HepG2 (cell line): ENCODE measurements around the gene HSDL2. TPM values are rescaled to one million over a fixed set of nuclear protein-coding genes. Genes with fewer than 3 reads are reported as not detected.

Source experiments
- ARNTL ChIP-seq: sonication (generic); formaldehyde crosslinking; IDR thresholded peaks from 2 replicates; pipeline ENCODE4 v1.4.0; 2020; ENCODE audit warnings: mild to moderate bottlenecking, missing genetic modification reagents
- BRD4 ChIP-seq: sonication (generic); formaldehyde crosslinking; IDR thresholded peaks from 2 replicates; pipeline ENCODE4 v1.4.0; 2020; ENCODE audit warnings: missing genetic modification reagents
- CENPX ChIP-seq: sonication (generic); formaldehyde crosslinking; IDR thresholded peaks from 2 replicates; pipeline ENCODE4 v1.9.0; 2021; ENCODE audit warnings: mild to moderate bottlenecking, missing genetic modification reagents, moderate library complexity
- CREB1 ChIP-seq, 2 experiments: fragments of 450-650 bp in 1 of 2; IDR thresholded peaks; 2 replicates each; pipeline ENCODE4 v1.6.1; 2016 to 2017; ENCODE audit warnings: control low read depth in 1 of 2, mild to moderate bottlenecking in 1 of 2, missing compliant biosample characterization in 1 of 2, missing genetic modification characterization in 1 of 2
- DPF2 ChIP-seq: sonication (generic); formaldehyde crosslinking; IDR thresholded peaks from 2 replicates; pipeline ENCODE4 v1.4.0; 2020; ENCODE audit warnings: mild to moderate bottlenecking, low read depth, missing genetic modification reagents, borderline replicate concordance
- GLI4 ChIP-seq: sonication (generic); formaldehyde crosslinking; IDR thresholded peaks from 2 replicates; pipeline ENCODE4 v1.5.1; 2020; ENCODE audit warnings: missing genetic modification reagents, mild to moderate bottlenecking, moderate library complexity, borderline replicate concordance
- HES4 ChIP-seq: sonication (generic); formaldehyde crosslinking; IDR thresholded peaks from 2 replicates; pipeline ENCODE4 v1.9.0; 2021; ENCODE audit warnings: mild to moderate bottlenecking, missing genetic modification reagents, borderline replicate concordance
- KDM4B ChIP-seq: sonication (generic); formaldehyde crosslinking; IDR thresholded peaks from 2 replicates; pipeline ENCODE4 v1.4.0; 2020; ENCODE audit warnings: missing genetic modification reagents
- NONO ChIP-seq, 2 experiments: fragments of 450-650 bp in 1 of 2; sonication (generic) in 1 of 2; formaldehyde crosslinking in 1 of 2; IDR thresholded peaks in 1 of 2; conservative IDR thresholded peaks in 1 of 2; 2 replicates each; pipeline versions ENCODE4 v1.6.1 to v1.8.0; 2017 to 2022; ENCODE audit warnings: mild to moderate bottlenecking in 1 of 2, missing genetic modification reagents in 1 of 2, moderate library complexity in 1 of 2
- PITX1 ChIP-seq: sonication (generic); formaldehyde crosslinking; IDR thresholded peaks from 2 replicates; pipeline ENCODE4 v1.5.1; 2020; ENCODE audit warnings: mild to moderate bottlenecking, missing genetic modification reagents
- POGZ ChIP-seq: sonication (generic); formaldehyde crosslinking; IDR thresholded peaks from 2 replicates; pipeline ENCODE4 v1.4.0; 2020; ENCODE audit warnings: mild to moderate bottlenecking, missing genetic modification reagents
- REST ChIP-seq, 2 experiments: IDR thresholded peaks; 2 replicates each; pipeline ENCODE4 v1.6.1; 2011 to 2012; ENCODE audit warnings: low read length in 2 of 2, borderline replicate concordance in 1 of 2, low read depth in 1 of 2, mild to moderate bottlenecking in 1 of 2, moderate library complexity in 1 of 2
- RXRB ChIP-seq: IDR thresholded peaks from 2 replicates; pipeline ENCODE4 v1.6.1; 2016; ENCODE audit warnings: borderline replicate concordance, missing genetic modification reagents, missing compliant biosample characterization
- SMYD3 ChIP-seq: sonication (generic); formaldehyde crosslinking; IDR thresholded peaks from 2 replicates; pipeline ENCODE4 v1.8.1; 2023; ENCODE audit warnings: mild to moderate bottlenecking, missing genetic modification reagents
- TFDP1 ChIP-seq: IDR thresholded peaks from 2 replicates; pipeline ENCODE4 v1.6.1; 2016; ENCODE audit warnings: missing compliant biosample characterization, missing genetic modification reagents, borderline replicate concordance
- ZBTB26 ChIP-seq: IDR thresholded peaks from 2 replicates; pipeline ENCODE4 v1.6.1; 2016; ENCODE audit warnings: missing compliant biosample characterization, missing genetic modification reagents, borderline replicate concordance
- ZC3H4 ChIP-seq: sonication (generic); formaldehyde crosslinking; IDR thresholded peaks from 2 replicates; pipeline ENCODE4 v1.4.0; 2020; ENCODE audit warnings: missing genetic modification reagents, borderline replicate concordance
- ZKSCAN8 ChIP-seq: IDR thresholded peaks from 2 replicates; pipeline ENCODE4 v1.6.1; 2016; ENCODE audit warnings: borderline replicate concordance, missing genetic modification reagents, missing compliant biosample characterization
- ZNF17 ChIP-seq: sonication (generic); formaldehyde crosslinking; IDR thresholded peaks from 2 replicates; pipeline ENCODE4 v1.5.0; 2020; ENCODE audit warnings: mild to moderate bottlenecking, missing genetic modification reagents
- ZNF292 ChIP-seq: sonication (generic); formaldehyde crosslinking; IDR thresholded peaks from 2 replicates; pipeline ENCODE4 v1.8.1; 2022; ENCODE audit warnings: mild to moderate bottlenecking, low read depth, missing genetic modification reagents, borderline replicate concordance
- polyA plus RNA-seq, 8 experiments: library from polyadenylated mRNA; depleted of rRNA in 3 of 8; stranded (reverse) in 7 of 8; unstranded in 1 of 8; fragments of >200 nt; fragmentation: Illumina TruSeq in 4 of 8; extraction: Trizol in 4 of 8; gene quantifications; 2 replicates each; pipeline versions ENCODE4 v1.2.1 to v1.2.3, GENCODE V29; 2011 to 2016; ENCODE audit warnings: low read depth in 4 of 8, missing spikeins in 1 of 8, mixed read lengths in 1 of 8; ENCODE audit not compliant: insufficient read depth in 1 of 8
- total RNA-seq, 5 experiments: library from RNA; depleted of rRNA; stranded (reverse); fragments of >200 nt; fragmentation: Illumina TruSeq; extraction: Trizol; gene quantifications; 2 replicates each; pipeline ENCODE4 v1.2.3, GENCODE V29; 2016; ENCODE audit warnings: low read depth in 1 of 5
- TF ChIP-seq, protein P1 (sequence below): sonication (generic); formaldehyde crosslinking; IDR thresholded peaks from 2 replicates; pipeline ENCODE4 v1.5.1; 2020; ENCODE audit warnings: missing genetic modification reagents, mild to moderate bottlenecking, borderline replicate concordance
- TF ChIP-seq, protein P2 (sequence below): sonication (generic); formaldehyde crosslinking; IDR thresholded peaks from 2 replicates; pipeline ENCODE4 v1.4.0; 2020; ENCODE audit warnings: missing genetic modification reagents

The HSDL2 gene
- total and polyA plus RNA-seq, 2 of the 13 experiments (the other 11 are each of a cell fraction or from before 2014, with no cell fraction given): 55.3 to 80.2 TPM

- no peak for TF ChIP-seq PITX1 (CRISPR knock-in tag)
- TF ChIP-seq HES4 (CRISPR knock-in tag): no peak
- TF ChIP-seq REST (IDR thresholded peaks at IDR 0.05; ENCODE audit: borderline replicate concordance in 1 of 2, low read depth in 1 of 2, low read length in 2 of 2): no peak
- no peak for TF ChIP-seq SMYD3 (CRISPR knock-in tag)
- TF ChIP-seq, protein P1, sequence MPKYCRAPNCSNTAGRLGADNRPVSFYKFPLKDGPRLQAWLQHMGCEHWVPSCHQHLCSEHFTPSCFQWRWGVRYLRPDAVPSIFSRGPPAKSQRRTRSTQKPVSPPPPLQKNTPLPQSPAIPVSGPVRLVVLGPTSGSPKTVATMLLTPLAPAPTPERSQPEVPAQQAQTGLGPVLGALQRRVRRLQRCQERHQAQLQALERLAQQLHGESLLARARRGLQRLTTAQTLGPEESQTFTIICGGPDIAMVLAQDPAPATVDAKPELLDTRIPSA (CRISPR knock-in tag): no peak
- TF ChIP-seq CENPX (CRISPR knock-in tag): no peak
- no peak for TF ChIP-seq KDM4B (CRISPR knock-in tag)
- no peak for TF ChIP-seq ZNF17 (CRISPR knock-in tag)
- TF ChIP-seq ZKSCAN8 (CRISPR knock-in tag): no peak
- TF ChIP-seq ZBTB26 (CRISPR knock-in tag): no peak
- TF ChIP-seq ZNF292: no peak
- TF ChIP-seq DPF2 (CRISPR knock-in tag): no peak
- TF ChIP-seq RXRB (CRISPR knock-in tag): peak; percentile 49; the same call in 1 of the 2 replicates
- TF ChIP-seq, protein P2, sequence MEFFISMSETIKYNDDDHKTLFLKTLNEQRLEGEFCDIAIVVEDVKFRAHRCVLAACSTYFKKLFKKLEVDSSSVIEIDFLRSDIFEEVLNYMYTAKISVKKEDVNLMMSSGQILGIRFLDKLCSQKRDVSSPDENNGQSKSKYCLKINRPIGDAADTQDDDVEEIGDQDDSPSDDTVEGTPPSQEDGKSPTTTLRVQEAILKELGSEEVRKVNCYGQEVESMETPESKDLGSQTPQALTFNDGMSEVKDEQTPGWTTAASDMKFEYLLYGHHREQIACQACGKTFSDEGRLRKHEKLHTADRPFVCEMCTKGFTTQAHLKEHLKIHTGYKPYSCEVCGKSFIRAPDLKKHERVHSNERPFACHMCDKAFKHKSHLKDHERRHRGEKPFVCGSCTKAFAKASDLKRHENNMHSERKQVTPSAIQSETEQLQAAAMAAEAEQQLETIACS (CRISPR knock-in tag): no peak
- no peak for TF ChIP-seq BRD4
- TF ChIP-seq CREB1 (IDR thresholded peaks at IDR 0.05): no peak
- peak; percentile 40; the same call in 1 of the 2 replicates for TF ChIP-seq CREB1 (CRISPR knock-in tag; IDR thresholded peaks at IDR 0.05)
- TF ChIP-seq ARNTL (CRISPR knock-in tag): no peak
- TF ChIP-seq GLI4: no peak
- no peak for TF ChIP-seq TFDP1
- no peak for TF ChIP-seq NONO (IDR thresholded peaks at IDR 0.05)
- TF ChIP-seq NONO (CRISPR knock-in tag; conservative IDR thresholded peaks at IDR 0.05): no peak
- no peak for TF ChIP-seq ZC3H4 (CRISPR knock-in tag)
- peak; percentile 26; the same call in 1 of the 2 replicates for TF ChIP-seq POGZ
Measured at GRCh38 chr9:112505607-112506006, 125.7 kb downstream of the HSDL2 start (continued).
